ENCODE results near the gene TCP10L. TPM values are rescaled to one million over a fixed set of nuclear protein-coding genes. Genes with fewer than 3 reads are reported as not detected.

TCP10L gene
- total and polyA plus RNA-seq, 2 of the 13 experiments (the other 11 are each of a cell fraction or from before 2014, with no cell fraction given) = 0.90 to 2.4 TPM

DNA sequence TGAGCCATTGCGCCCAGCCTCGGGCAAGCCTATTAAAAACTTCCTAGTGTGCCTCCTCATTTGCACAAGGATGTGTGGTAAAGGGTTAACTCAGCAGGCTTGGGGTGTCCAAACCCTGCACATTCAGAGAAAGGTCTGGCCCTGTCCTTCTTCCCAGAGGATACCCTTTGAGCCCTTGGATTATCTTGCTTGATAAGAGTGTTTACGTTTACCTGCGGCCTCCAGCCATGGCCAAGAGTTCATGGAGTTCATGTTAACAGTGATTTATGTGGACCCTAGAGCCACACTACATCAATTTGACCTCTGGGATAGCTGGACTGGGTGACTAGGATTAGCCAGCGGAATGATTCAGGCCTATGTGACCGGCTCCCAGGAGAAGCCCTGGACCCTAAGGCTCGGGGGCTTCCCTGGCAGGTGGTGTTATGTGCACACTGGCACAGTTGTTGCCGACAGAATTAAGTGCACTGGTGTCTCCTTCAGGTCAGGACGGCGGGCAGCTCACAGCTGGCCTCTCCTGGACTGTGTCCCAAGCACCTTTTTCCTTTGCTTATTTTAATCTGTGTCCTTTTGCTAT, 7.7 kb upstream of the TCP10L start (continued):
- TF ChIP-seq ZBED4 (CRISPR knock-in tag; IDR thresholded peaks at IDR 0.05; ENCODE audit: borderline replicate concordance) (peak; percentile 44; the same call in 1 of the 2 replicates), NFIC (IDR thresholded peaks at IDR 0.05; ENCODE audit: low read length) (peak; percentile 87), NR2C2 (CRISPR knock-in tag; IDR thresholded peaks at IDR 0.05; ENCODE audit: borderline replicate concordance) (peak; percentile 90), ZNF724P (CRISPR knock-in tag; IDR thresholded peaks at IDR 0.05; ENCODE audit: borderline replicate concordance) (peak; percentile 79; the same call in 1 of the 2 replicates), PRPF4 (IDR thresholded peaks at IDR 0.05; ENCODE audit: low read depth, low read length, poor library complexity, severe bottlenecking) (no peak), CENPX (CRISPR knock-in tag; IDR thresholded peaks at IDR 0.05) (no peak), ZNF607 (CRISPR knock-in tag; IDR thresholded peaks at IDR 0.05; ENCODE audit: borderline replicate concordance) (peak; percentile 30; the same call in 1 of the 2 replicates), ZNF292 (CRISPR knock-in tag; IDR thresholded peaks at IDR 0.05; ENCODE audit: borderline replicate concordance, low read depth) (peak; percentile 62; the same call in 1 of the 2 replicates), FOXK1 (CRISPR knock-in tag; IDR thresholded peaks at IDR 0.05; ENCODE audit: borderline replicate concordance, low read depth) (peak; percentile 93; the same call in 1 of the 2 replicates), ZNF850 (CRISPR knock-in tag; conservative IDR thresholded peaks at IDR 0.05) (no peak), KLF9 (CRISPR knock-in tag; IDR thresholded peaks at IDR 0.05; ENCODE audit: low read depth) (no peak), ZMYM3 (CRISPR knock-in tag; IDR thresholded peaks at IDR 0.05) (peak; percentile 96), ZBTB42 (CRISPR knock-in tag; IDR thresholded peaks at IDR 0.05) (no peak), HNF4G (IDR thresholded peaks at IDR 0.05; ENCODE audit: borderline replicate concordance, low read depth, low read length) (peak; percentile 97), HNF4G (CRISPR knock-in tag; IDR thresholded peaks at IDR 0.05; ENCODE audit: borderline replicate concordance, low read depth) (peak; percentile 98), ZNF652 (CRISPR knock-in tag; IDR thresholded peaks at IDR 0.05; ENCODE audit: borderline replicate concordance, low read depth) (peak; percentile 99), ZFP90 (CRISPR knock-in tag; IDR thresholded peaks at IDR 0.05; ENCODE audit: borderline replicate concordance) (no peak), ZNF331 (CRISPR knock-in tag; IDR thresholded peaks at IDR 0.05) (peak; percentile 92; the same call in 1 of the 2 replicates), ZNF580 (CRISPR knock-in tag; IDR thresholded peaks at IDR 0.05; ENCODE audit: borderline replicate concordance, low read depth) (peak; percentile 50), THAP11 (CRISPR knock-in tag; IDR thresholded peaks at IDR 0.05) (peak; percentile 78)
- TF ChIP-seq, protein P1, sequence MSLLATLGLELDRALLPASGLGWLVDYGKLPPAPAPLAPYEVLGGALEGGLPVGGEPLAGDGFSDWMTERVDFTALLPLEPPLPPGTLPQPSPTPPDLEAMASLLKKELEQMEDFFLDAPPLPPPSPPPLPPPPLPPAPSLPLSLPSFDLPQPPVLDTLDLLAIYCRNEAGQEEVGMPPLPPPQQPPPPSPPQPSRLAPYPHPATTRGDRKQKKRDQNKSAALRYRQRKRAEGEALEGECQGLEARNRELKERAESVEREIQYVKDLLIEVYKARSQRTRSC (CRISPR knock-in tag; IDR thresholded peaks at IDR 0.05; ENCODE audit: low read depth) = 0 out of 2 replicates have a peak, but pooled peaks have one; percentile 67
- TF ChIP-seq, protein P2, sequence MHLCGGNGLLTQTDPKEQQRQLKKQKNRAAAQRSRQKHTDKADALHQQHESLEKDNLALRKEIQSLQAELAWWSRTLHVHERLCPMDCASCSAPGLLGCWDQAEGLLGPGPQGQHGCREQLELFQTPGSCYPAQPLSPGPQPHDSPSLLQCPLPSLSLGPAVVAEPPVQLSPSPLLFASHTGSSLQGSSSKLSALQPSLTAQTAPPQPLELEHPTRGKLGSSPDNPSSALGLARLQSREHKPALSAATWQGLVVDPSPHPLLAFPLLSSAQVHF (CRISPR knock-in tag; IDR thresholded peaks at IDR 0.05) = no peak
- TF ChIP-seq, protein P3, sequence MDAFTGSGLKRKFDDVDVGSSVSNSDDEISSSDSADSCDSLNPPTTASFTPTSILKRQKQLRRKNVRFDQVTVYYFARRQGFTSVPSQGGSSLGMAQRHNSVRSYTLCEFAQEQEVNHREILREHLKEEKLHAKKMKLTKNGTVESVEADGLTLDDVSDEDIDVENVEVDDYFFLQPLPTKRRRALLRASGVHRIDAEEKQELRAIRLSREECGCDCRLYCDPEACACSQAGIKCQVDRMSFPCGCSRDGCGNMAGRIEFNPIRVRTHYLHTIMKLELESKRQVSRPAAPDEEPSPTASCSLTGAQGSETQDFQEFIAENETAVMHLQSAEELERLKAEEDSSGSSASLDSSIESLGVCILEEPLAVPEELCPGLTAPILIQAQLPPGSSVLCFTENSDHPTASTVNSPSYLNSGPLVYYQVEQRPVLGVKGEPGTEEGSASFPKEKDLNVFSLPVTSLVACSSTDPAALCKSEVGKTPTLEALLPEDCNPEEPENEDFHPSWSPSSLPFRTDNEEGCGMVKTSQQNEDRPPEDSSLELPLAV (CRISPR knock-in tag; conservative IDR thresholded peaks at IDR 0.05; ENCODE audit: low read depth) = no peak

Data from HepG2 (cell line).